Activated CD8-positive, alpha-beta T cell treated with anti-CD3 and anti-CD28 coated beads for 36 hours (primary cell): Measurements from ENCODE around the gene SPINK13. TPM values are rescaled to one million over a fixed set of nuclear protein-coding genes. Genes with fewer than 3 reads are reported as not detected.

Experiments used
- ATAC-seq: fragments of 200-7000 bp; cut with Tn5 transposase; one replicate; pipeline ENCODE4 v1.10.0; 2021; ENCODE audit warnings: mild to moderate bottlenecking, moderate library complexity
- CTCF ChIA-PET: fragments of 350-600 bp; sonication (Branson Sonifier 250); formaldehyde crosslinking; loops from one replicate; lab custom pipeline; 2021; ENCODE audit warnings: antibody characterized with exemption; lab: Charles Lee
- POLR2A ChIA-PET: fragments of 350-600 bp; sonication (Branson Sonifier 250); formaldehyde crosslinking; loops from one replicate; lab custom pipeline; 2021; ENCODE audit warnings: antibody characterized with exemption; lab: Charles Lee
- DNase-seq: peaks from one replicate; pipeline ENCODE4 v3.0.0-alpha.2; 2020
- H3K27ac Mint-ChIP-seq: one replicate; pipeline ENCODE4 v1.8.0; 2021; ENCODE audit warnings: mild to moderate bottlenecking, mixed read lengths
- H3K27me3 Mint-ChIP-seq: one replicate; pipeline ENCODE4 v1.8.0; 2021; ENCODE audit warnings: mixed read lengths
- H3K36me3 Mint-ChIP-seq: one replicate; pipeline ENCODE4 v1.8.0; 2021; ENCODE audit warnings: low read depth, mixed read lengths
- H3K4me1 Mint-ChIP-seq: one replicate; pipeline ENCODE4 v1.8.0; 2021; ENCODE audit warnings: low read depth, mixed read lengths
- H3K4me3 Mint-ChIP-seq: one replicate; pipeline ENCODE4 v1.8.0; 2021; ENCODE audit warnings: mild to moderate bottlenecking, moderate library complexity, mixed read lengths
- H3K9me3 Mint-ChIP-seq: one replicate; pipeline ENCODE4 v1.8.0; 2021; ENCODE audit warnings: mixed read lengths
- intact Hi-C: fragments of 100-400 bp; cut with micrococcal nuclease; formaldehyde crosslinking; loops from one replicate; pipeline ENCODE4 v1.10.0; 2022
- total RNA-seq, 2 experiments: library from RNA; stranded (reverse); gene quantifications; one replicate each; pipeline ENCODE4 v1.2.3, GENCODE V29; 2021
- TF ChIP-seq, protein P1 (sequence below): fragments of 200-600 bp; IDR thresholded peaks from one replicate; pipeline ENCODE4 v1.8.0; 2022; ENCODE audit warnings: antibody characterized with exemption, mild to moderate bottlenecking

The SPINK13 gene
- total RNA-seq, 2 experiments from 2014 or later = not detected

DNA sequence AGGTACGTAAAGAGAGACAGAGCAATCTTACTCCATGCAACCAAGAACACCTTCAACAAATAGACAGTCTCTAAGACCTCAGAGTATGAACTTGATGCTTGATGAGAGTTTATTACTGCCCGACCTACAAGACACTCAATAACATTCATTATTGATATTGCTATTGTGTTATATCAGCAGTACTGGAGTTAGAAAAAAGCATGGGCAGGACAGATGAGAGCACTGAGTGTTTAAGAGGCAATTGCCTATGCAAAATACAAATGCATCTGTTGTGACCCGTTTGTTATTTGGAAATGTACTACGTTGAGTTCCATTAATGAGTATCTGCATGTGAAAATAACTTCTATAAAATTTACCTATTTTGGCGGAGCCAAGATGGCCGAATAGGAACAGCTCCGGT, 38.4 kb upstream of the SPINK13 start:
- Mint-ChIP-seq H3K27ac (no peak overlapping the region), H3K36me3 (no peaks in the 10 kb centered on the region), H3K27me3 (peaks cover 5% of the 10 kb centered on the region), H3K9me3 (no peaks in the 10 kb centered on the region), H3K4me3 (no peak overlapping the region), H3K4me1 (no peaks in the 10 kb centered on the region)
- TF ChIP-seq, protein P1, sequence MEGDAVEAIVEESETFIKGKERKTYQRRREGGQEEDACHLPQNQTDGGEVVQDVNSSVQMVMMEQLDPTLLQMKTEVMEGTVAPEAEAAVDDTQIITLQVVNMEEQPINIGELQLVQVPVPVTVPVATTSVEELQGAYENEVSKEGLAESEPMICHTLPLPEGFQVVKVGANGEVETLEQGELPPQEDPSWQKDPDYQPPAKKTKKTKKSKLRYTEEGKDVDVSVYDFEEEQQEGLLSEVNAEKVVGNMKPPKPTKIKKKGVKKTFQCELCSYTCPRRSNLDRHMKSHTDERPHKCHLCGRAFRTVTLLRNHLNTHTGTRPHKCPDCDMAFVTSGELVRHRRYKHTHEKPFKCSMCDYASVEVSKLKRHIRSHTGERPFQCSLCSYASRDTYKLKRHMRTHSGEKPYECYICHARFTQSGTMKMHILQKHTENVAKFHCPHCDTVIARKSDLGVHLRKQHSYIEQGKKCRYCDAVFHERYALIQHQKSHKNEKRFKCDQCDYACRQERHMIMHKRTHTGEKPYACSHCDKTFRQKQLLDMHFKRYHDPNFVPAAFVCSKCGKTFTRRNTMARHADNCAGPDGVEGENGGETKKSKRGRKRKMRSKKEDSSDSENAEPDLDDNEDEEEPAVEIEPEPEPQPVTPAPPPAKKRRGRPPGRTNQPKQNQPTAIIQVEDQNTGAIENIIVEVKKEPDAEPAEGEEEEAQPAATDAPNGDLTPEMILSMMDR = no peak
- ChIA-PET POLR2A (no interaction called here), CTCF (no interaction called here)
- DNase-seq = no peak
- intact Hi-C loops = no loop called here
- ATAC-seq = no peak

DNA sequence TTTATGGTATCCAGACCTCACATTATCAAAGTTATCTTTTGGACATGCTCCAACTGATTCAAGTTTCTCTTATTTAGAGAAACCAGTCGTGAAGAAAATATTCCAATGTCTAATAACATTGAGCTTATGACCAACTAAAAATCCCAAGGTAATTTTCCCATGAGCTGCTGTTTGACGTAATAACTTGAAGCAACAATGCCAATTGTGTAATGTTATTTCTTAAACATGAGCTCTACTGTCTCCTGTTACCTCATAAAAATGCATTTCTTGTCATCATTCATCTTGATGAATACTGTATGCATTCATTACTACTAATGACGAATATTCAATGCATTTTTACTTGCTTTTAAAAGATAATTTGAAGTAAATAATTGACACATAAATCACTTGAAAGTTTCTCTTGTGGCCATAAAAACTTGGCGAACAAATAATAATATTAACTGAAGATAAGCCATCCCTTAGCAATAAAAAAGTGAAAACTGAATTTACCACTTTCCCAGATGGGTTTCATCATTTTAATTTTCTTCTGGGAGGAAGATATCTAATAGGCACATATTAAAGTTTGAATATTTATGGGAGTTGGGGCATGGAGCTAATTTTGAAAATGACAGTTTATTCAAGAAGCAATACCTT, 30.7 kb upstream of the SPINK13 start:
- DNase-seq (no peak), ATAC-seq (no peak)
- H3K9me3 Mint-ChIP-seq = peaks cover 1% of the 10 kb centered on the region
- H3K27me3 Mint-ChIP-seq = no peaks in the 10 kb centered on the region
- no peak overlapping the region for H3K4me3 Mint-ChIP-seq
- no peaks in the 10 kb centered on the region for H3K4me1 Mint-ChIP-seq
- intact Hi-C loops = no loop called here
- TF ChIP-seq, protein P1 = no peak
- ChIA-PET CTCF (no interaction called here), POLR2A (no interaction called here)
- H3K27ac Mint-ChIP-seq = no peak overlapping the region
- no peaks in the 10 kb centered on the region for H3K36me3 Mint-ChIP-seq

DNA sequence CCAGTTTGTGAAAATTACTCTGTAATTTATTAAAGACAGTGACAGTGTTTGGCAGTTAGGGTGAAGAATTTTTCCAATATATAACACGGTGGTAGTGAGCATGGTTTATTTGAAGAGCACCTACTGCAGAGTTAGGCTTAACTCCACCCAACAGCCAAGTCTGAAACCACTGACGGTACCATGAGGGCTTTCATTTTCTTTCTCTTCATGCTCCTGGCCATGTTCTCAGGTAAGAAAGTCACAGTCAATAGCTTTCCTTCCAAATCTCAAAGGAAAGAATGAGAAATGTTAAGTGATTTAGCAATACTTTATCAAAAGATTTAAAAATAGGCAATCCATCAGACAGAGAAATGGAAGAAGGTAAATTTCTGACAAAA, 30.2 kb upstream of the SPINK13 start, which contains the start of gene MARCOL:
TSS of gene MARCOL (plus strand) at position 108 of the 377 bp plus-strand sequence. CDS start at position 181, 73 bp downstream.
- POLR2A ChIA-PET = no interaction called here
- ATAC-seq (no peak), DNase-seq (no peak)
- Mint-ChIP-seq H3K9me3 (peaks cover 1% of the 10 kb centered on the region), H3K36me3 (no peaks in the 10 kb centered on the region), H3K27me3 (no peaks in the 10 kb centered on the region), H3K4me3 (no peak within 1 kb of the TSS), H3K4me1 (no peaks in the 10 kb centered on the region), H3K27ac (no peak within 1 kb of the TSS)
- TF ChIP-seq, protein P1 = no peak
- CTCF ChIA-PET = no interaction called here
- intact Hi-C loops = no loop called here

DNA sequence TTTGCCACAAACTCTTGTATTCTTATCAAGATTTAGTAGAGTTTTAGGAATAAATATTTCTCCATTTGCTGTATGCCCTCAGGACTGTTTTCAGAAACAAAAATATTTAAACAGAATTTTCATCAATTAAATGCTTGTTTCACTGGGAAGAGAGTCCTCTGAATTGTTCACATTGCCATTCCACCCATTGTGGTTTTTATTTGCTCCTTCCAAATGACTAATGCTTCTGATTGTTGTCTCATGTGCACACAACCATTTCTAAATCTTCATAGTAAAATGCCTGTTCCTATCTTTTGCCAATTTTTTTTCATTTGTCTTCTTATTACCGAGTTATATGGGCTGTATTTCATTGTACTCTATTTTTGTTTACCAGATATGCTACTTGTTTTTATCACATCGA, 19.7 kb upstream of the SPINK13 start:
- ChIA-PET CTCF (no interaction called here), POLR2A (no interaction called here)
- intact Hi-C loops = no loop called here
- ATAC-seq = no peak
- Mint-ChIP-seq H3K36me3 (no peaks in the 10 kb centered on the region), H3K27ac (no peak overlapping the region), H3K4me3 (no peak overlapping the region), H3K9me3 (peaks cover 2% of the 10 kb centered on the region), H3K4me1 (no peaks in the 10 kb centered on the region), H3K27me3 (peaks cover 2% of the 10 kb centered on the region)
- DNase-seq = no peak
- TF ChIP-seq, protein P1 = no peak

DNA sequence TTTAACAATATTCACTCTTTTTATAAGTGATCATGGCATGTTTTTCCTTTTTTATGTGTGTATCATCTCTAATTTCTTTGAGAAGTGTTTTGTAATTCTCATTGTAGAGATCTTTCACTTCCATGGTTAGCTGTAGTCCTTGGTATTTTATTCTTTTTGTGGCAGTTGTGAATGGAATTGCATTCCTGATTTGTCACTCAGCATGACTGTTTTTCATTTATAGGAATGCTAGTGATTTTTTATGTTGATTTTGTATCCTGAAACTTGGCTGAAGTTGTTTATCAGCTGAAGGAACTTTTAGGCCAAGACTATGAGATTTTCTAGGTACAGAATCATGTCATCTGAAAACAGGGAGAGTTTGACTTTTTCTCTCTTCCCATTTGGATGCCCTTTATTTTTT, 13.1 kb upstream of the SPINK13 start:
- Mint-ChIP-seq H3K9me3 (peaks cover 21% of the 10 kb centered on the region), H3K27me3 (no peaks in the 10 kb centered on the region), H3K4me3 (no peak overlapping the region), H3K36me3 (peaks cover 2% of the 10 kb centered on the region), H3K4me1 (no peaks in the 10 kb centered on the region), H3K27ac (no peak overlapping the region)
- DNase-seq (no peak), ATAC-seq (no peak)
- intact Hi-C loops = no loop called here
- TF ChIP-seq, protein P1 = no peak
- POLR2A ChIA-PET = no interaction called here
- CTCF ChIA-PET = no interaction called here
